ENCODE measurements around the gene SLC15A5. TPM values are rescaled to one million over a fixed set of nuclear protein-coding genes. Genes with fewer than 3 reads are reported as not detected.

The SLC15A5 gene
- total and polyA plus RNA-seq, 2 of the 4 experiments (the other 2 are of a cell fraction) = not detected

- Histone ChIP-seq H3K27ac (ENCODE audit: insufficient read depth, low read length) (no peak overlapping the region), H4K20me1 (ENCODE audit: insufficient read depth, low read length) (no peaks in the 10 kb centered on the region), H3K9me3 (ENCODE audit: control insufficient read depth, insufficient read depth, low read length) (no peaks in the 10 kb centered on the region), H3K4ac (ENCODE audit: low read depth, low read length) (no peak overlapping the region), H2BK120ac (ENCODE audit: low read depth, low read length) (no peak overlapping the region), H4K5ac (ENCODE audit: low read depth, low read length) (no peak overlapping the region), H2AK9ac (replicated peaks; ENCODE audit: low read depth, low read length, poor library complexity) (no peak overlapping the region), H3K9me1 (ENCODE audit: insufficient read depth, low read length) (no peaks in the 10 kb centered on the region), H3K56ac (ENCODE audit: extremely low read depth, insufficient read depth, low read length) (no peak overlapping the region), H3K27me3 (ENCODE audit: control insufficient read depth, insufficient read depth, low read length) (no peaks in the 10 kb centered on the region; the same call in 1 of the 2 replicates), H3K9ac (ENCODE audit: low read depth, low read length) (no peak overlapping the region), H3K18ac (ENCODE audit: low read depth, low read length) (no peak overlapping the region), H3K23ac (ENCODE audit: low read depth, low read length) (no peak overlapping the region), H3K4me3 (ENCODE audit: insufficient read depth, low read depth, low read length) (no peak overlapping the region), H3K4me2 (ENCODE audit: low read depth, low read length) (no peak overlapping the region), H2BK15ac (ENCODE audit: low read depth, low read length) (no peak overlapping the region), H3K4me1 (ENCODE audit: control insufficient read depth, insufficient read depth, low read length) (no peaks in the 10 kb centered on the region), H2AK5ac (ENCODE audit: low read depth, low read length) (no peak overlapping the region), H2BK20ac (ENCODE audit: low read depth, low read length) (no peak overlapping the region), H3K14ac (replicated peaks; ENCODE audit: low read depth, low read length) (no peak overlapping the region), H4K8ac (ENCODE audit: low read depth in 2 of 2, low read length in 2 of 2) (no peak overlapping the region), H3K36me3 (ENCODE audit: control insufficient read depth, insufficient read depth, low read length) (no peaks in the 10 kb centered on the region), H4K91ac (ENCODE audit: insufficient read depth, low read depth, low read length) (no peak overlapping the region), H2BK5ac (ENCODE audit: low read depth, low read length, poor library complexity, severe bottlenecking) (no peak overlapping the region), H3K79me1 (ENCODE audit: low read depth in 1 of 2, low read length in 2 of 2) (no peaks in the 10 kb centered on the region), H2AFZ (replicated peaks; ENCODE audit: low read length, poor library complexity) (no peak overlapping the region)
- TF ChIP-seq USF2 (IDR thresholded peaks at IDR 0.05; ENCODE audit: low read depth, low read length) = no peak
- TF ChIP-seq MXI1 (IDR thresholded peaks at IDR 0.05; ENCODE audit: borderline replicate concordance, low read depth, low read length) = no peak
- no peak for TF ChIP-seq ELK1 (IDR thresholded peaks at IDR 0.05; ENCODE audit: borderline replicate concordance, low read depth, low read length)
- TF ChIP-seq CTCF (conservative IDR thresholded peaks at IDR 0.05; ENCODE audit: low read depth, low read length) = no peak
- TF ChIP-seq BHLHE40 (IDR thresholded peaks at IDR 0.05; ENCODE audit: low read depth, low read length) = no peak
- TF ChIP-seq RCOR1 (IDR thresholded peaks at IDR 0.05; ENCODE audit: insufficient replicate concordance, low read length) = no peak
- TF ChIP-seq FOS (IDR thresholded peaks at IDR 0.05; ENCODE audit: low read depth, low read length) = no peak
- TF ChIP-seq MAZ (IDR thresholded peaks at IDR 0.05; ENCODE audit: borderline replicate concordance, low read depth, low read length) = no peak
- TF ChIP-seq CEBPB (IDR thresholded peaks at IDR 0.05; ENCODE audit: low read depth, low read length) = no peak
- no peak for TF ChIP-seq POLR2A (IDR thresholded peaks at IDR 0.05; ENCODE audit: low read depth, low read length)
- no peak for TF ChIP-seq NFE2L2 (IDR thresholded peaks at IDR 0.05; ENCODE audit: low read depth, low read length)
- TF ChIP-seq SMC3 (IDR thresholded peaks at IDR 0.05; ENCODE audit: low read depth, low read length) = no peak
- dilution Hi-C loops (cut with HindIII; ENCODE audit: low sequenced_read_pairs, unreplicated experiment) = no loop called here
- ATAC-seq (ENCODE audit: low read depth) (no peak), DNase-seq (no peak)
- ChIA-PET POLR2A (ENCODE audit: unreplicated experiment) (no interaction called here), CTCF (no interaction called here)
- BruUV-seq (replicated peaks) = no TSS peak
- intact Hi-C loops (cut with micrococcal nuclease) = no loop called here
- in situ Hi-C loops (cut with MboI; ENCODE audit: low sequenced_read_pairs) = loop anchor here (25.0 kb wide), 1 partner anchor 1474 kb away; no protein-coding TSS in a partner anchor
- WGBS, 2 experiments (ENCODE audit: extremely low coverage in 2 of 2, insufficient read length in 1 of 2) = 67% methylated on average over 1 of the region's 4 CpGs; no CpG with 5 or more reads in 1 of the 2 experiments
These were observed 114.3 kb downstream of the SLC15A5 start for GRCh38 chr12:16163146-16163545.

Data from IMR-90 (cell line).